ENCODE results near the gene KRT37.

Gene KRT37

GRCh38 chr17:41424111-41424635, at the start of gene KRT37:
Gene KRT37, minus strand, starts transcription at chr17:41424585. Its CDS starts 62 bp downstream, at chr17:41424523.
- DNase-seq = no peak

GRCh38 chr17:41468346-41468745, 44.0 kb upstream of the KRT37 start:
- DNase-seq = no peak

GRCh38 chr17:41467561-41467960, 43.2 kb upstream of the KRT37 start:
- DNase-seq = no peak

GRCh38 chr17:41466988-41467387, 42.6 kb upstream of the KRT37 start, which contains the start of gene KRT32:
Gene KRT32, minus strand, starts transcription at chr17:41467386. Its CDS starts 61 bp downstream, at chr17:41467325.
- no peak for DNase-seq

GRCh38 chr17:41464682-41465081, 40.3 kb upstream of the KRT37 start:
- DNase-seq = peak in 10 of 56 donors; percentile 2 to 44 (median 10)

GRCh38 chr17:41464173-41464572, 39.8 kb upstream of the KRT37 start:
- DNase-seq = no peak

- DNase-seq = no peak
These were observed 39.4 kb upstream of the KRT37 start for GRCh38 chr17:41463746-41464145.

- DNase-seq = no peak
These were observed 38.3 kb upstream of the KRT37 start for GRCh38 chr17:41462705-41463104.

- DNase-seq = no peak
These were observed 33.3 kb upstream of the KRT37 start for GRCh38 chr17:41457676-41458075.

- no peak for DNase-seq
These were observed 31.8 kb upstream of the KRT37 start for GRCh38 chr17:41456204-41456603.

GRCh38 chr17:41455236-41455635, 30.9 kb upstream of the KRT37 start:
- no peak for DNase-seq

- DNase-seq = no peak
These were observed 28.7 kb upstream of the KRT37 start for GRCh38 chr17:41453066-41453465.

- no peak for DNase-seq
These were observed 27.9 kb upstream of the KRT37 start for GRCh38 chr17:41452281-41452680.

GRCh38 chr17:41451154-41451728, 26.9 kb upstream of the KRT37 start:
- DNase-seq = no peak

GRCh38 chr17:41449008-41449407, 24.6 kb upstream of the KRT37 start:
- DNase-seq = no peak

GRCh38 chr17:41448506-41448905, 24.1 kb upstream of the KRT37 start:
- DNase-seq = no peak

- no peak for DNase-seq
These were observed 22.4 kb upstream of the KRT37 start for GRCh38 chr17:41446806-41447205.

GRCh38 chr17:41444640-41445039, 20.3 kb upstream of the KRT37 start:
- no peak for DNase-seq

- DNase-seq = no peak
These were observed 19.8 kb upstream of the KRT37 start for GRCh38 chr17:41444186-41444585.

- DNase-seq = no peak
These were observed 18.4 kb upstream of the KRT37 start for GRCh38 chr17:41442739-41443138.

GRCh38 chr17:41440531-41441033, 16.2 kb upstream of the KRT37 start, which contains the start of gene KRT38:
Gene KRT38, minus strand, starts transcription at chr17:41440983. Its CDS starts 62 bp downstream, at chr17:41440921.
- DNase-seq = no peak

- no peak for DNase-seq
These were observed 15.0 kb upstream of the KRT37 start for GRCh38 chr17:41439375-41439774.

- DNase-seq = no peak
These were observed 13.4 kb upstream of the KRT37 start for GRCh38 chr17:41437769-41438168.
